HUES64 (cell line): ENCODE data around the gene GDPD1.

Source experiments
- H3K27ac ChIP-seq: 2 replicates; pipeline ENCODE4 v1.7.0; 2013; ENCODE audit warnings: low read depth, low read length, inconsistent platforms
- H3K27me3 ChIP-seq: 2 replicates; pipeline ENCODE4 v1.6.1; 2013; ENCODE audit warnings: mild to moderate bottlenecking, low read length; ENCODE audit not compliant: insufficient read depth
- H3K36me3 ChIP-seq: 2 replicates; pipeline ENCODE4 v1.6.1; 2013; ENCODE audit warnings: mild to moderate bottlenecking, low read length; ENCODE audit not compliant: insufficient read depth
- H3K4me1 ChIP-seq: 2 replicates; pipeline ENCODE4 v1.6.1; 2013; ENCODE audit warnings: mild to moderate bottlenecking, low read length, moderate library complexity; ENCODE audit not compliant: insufficient read depth
- H3K4me3 ChIP-seq: 2 replicates; pipeline ENCODE4 v1.5.1; 2013; ENCODE audit warnings: mild to moderate bottlenecking, low read length, moderate library complexity
- H3K9ac ChIP-seq: 2 replicates; pipeline ENCODE4 v1.6.1; 2013; ENCODE audit warnings: mild to moderate bottlenecking, low read depth, low read length
- H3K9me3 ChIP-seq: 2 replicates; pipeline ENCODE4 v1.6.1; 2013; ENCODE audit warnings: low read depth, low read length; ENCODE audit not compliant: insufficient read depth
- WGBS: fragments of 150-250, 120-280 bp; methylation state at CpG from one replicate; pipeline ENCODE4 v1.1.7; 2013; ENCODE audit warnings: missing lambda C conversion rate; 5-methylcytosine and 5-hydroxymethylcytosine counted together

Gene GDPD1

DNA sequence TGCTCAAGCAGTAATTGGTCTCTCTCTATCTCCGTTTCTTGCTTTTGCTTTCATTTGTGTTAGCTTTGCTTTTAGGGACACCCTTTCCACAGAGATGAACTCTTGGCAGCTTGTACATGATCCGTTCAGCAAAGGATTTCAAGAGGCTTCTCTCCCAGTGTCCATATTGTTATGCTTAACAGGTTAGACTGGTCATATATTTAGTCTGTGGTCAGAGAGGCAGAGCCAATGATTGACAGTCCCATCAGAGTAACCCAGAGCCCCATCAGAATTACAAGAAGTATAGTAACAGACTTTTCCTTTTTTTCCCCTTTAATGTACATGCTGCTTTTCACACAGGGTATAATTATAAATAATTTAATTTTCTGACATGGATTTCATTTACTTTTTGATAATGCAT lies 34.4 kb downstream of the GDPD1 start:
- no peaks in the 10 kb centered on the region for H3K4me1 ChIP-seq
- H3K4me3 ChIP-seq, result no peak overlapping the region
- no peaks in the 10 kb centered on the region; the same call in 1 of the 2 replicates for H3K36me3 ChIP-seq
- 89% methylated on average over 2 of the region's 2 CpGs for WGBS
- no peak overlapping the region for H3K27ac ChIP-seq
- H3K9me3 ChIP-seq, result no peaks in the 10 kb centered on the region
- no peak overlapping the region for H3K9ac ChIP-seq
- no peaks in the 10 kb centered on the region for H3K27me3 ChIP-seq

DNA sequence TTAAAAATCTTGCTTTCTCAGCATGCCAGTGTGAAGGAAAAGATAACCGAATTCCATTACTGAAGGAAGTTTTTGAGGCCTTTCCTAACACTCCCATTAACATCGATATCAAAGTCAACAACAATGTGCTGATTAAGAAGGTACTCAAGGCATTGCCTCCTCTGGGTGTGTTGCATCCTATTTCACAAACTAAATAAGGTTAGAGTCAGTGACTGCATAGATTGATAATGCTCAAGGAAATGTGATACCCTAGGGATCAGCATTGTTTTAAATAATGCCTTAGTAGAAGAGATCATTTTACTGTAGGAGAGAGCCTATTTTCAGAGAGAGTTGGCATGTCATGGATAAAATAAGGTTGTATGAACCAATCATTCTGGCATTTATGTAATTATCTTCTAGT lies 36.8 kb downstream of the GDPD1 start:
- WGBS, result 92% methylated on average over 2 of the region's 2 CpGs
- H3K4me1 ChIP-seq, result no peaks in the 10 kb centered on the region
- H3K27me3 ChIP-seq, result no peaks in the 10 kb centered on the region
- no peaks in the 10 kb centered on the region for H3K36me3 ChIP-seq
- H3K27ac ChIP-seq, result no peak overlapping the region
- no peaks in the 10 kb centered on the region for H3K9me3 ChIP-seq
- no peak overlapping the region for H3K9ac ChIP-seq
- no peak overlapping the region for H3K4me3 ChIP-seq

DNA sequence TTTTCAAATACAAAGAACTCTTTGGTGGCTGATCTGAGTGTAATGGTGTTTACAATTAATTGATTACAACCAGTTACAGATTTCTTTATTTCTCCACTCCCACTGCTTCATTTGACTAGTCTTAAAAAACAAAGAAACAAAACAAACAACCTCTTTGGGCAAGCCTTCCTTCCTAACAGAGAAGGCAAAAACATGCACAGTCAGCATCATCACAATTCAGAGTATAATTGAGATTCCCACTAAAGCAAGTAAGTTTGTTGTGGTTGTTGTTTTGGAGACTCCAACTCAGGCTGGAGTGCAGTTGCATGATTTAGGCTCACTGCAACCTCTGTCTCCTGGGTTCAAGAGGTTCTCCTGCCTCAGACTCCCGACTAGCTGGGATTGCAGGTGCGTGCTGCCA lies 40.4 kb downstream of the GDPD1 start:
- Histone ChIP-seq H3K27me3 (no peaks in the 10 kb centered on the region), H3K27ac (no peak overlapping the region), H3K4me1 (no peaks in the 10 kb centered on the region), H3K9me3 (no peaks in the 10 kb centered on the region), H3K36me3 (no peaks in the 10 kb centered on the region), H3K4me3 (no peak overlapping the region), H3K9ac (no peak overlapping the region)
- 91% methylated on average over 2 of the region's 2 CpGs for WGBS

DNA sequence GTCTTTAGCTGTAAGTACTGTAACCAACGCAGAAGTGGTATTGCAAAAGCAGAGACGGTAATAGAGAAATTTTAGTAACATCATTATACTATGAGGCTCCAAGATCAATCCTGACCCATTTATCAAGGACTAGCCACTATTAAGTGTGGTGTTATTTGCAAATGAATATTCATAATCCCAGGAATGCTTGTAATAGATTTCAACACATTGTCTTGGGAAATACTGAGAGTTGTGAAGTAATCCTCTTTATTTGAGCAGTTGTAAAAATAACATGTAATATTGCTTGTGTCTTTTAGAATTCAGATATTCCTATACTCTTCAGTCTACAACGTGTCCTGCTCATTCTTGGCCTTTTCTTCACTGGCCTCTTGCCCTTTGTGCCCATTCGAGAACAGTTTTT lies 46.4 kb downstream of the GDPD1 start:
- H3K4me3 ChIP-seq, result no peak overlapping the region
- no peaks in the 10 kb centered on the region for H3K4me1 ChIP-seq
- H3K27ac ChIP-seq, result no peak overlapping the region
- H3K9ac ChIP-seq, result no peak overlapping the region
- 0 out of 2 replicates have a peak, but pooled peaks cover 3% of the 10 kb centered on the region for H3K36me3 ChIP-seq
- WGBS, result 93% methylated on average over 3 of the region's 4 CpGs
- H3K27me3 ChIP-seq, result no peaks in the 10 kb centered on the region
- no peaks in the 10 kb centered on the region for H3K9me3 ChIP-seq

DNA sequence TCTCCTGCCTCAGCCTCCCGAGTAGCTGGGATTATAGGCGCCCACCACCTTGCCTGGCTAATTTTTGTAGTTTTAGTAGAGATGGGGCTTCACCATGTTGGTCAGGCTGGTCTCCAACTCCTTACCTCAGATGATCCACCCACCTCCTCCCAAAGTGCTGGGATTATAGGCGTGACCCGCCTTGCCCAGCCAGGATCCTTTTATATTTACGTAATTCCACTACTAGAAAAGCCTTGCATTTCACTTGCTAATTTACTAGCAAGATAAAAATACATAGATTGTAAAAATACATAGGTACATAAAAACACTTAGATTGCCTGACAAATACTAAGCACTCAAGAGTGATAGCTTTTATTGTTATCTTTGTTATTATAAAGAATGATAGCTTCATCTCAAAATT lies 47.5 kb downstream of the GDPD1 start:
- H3K4me1 ChIP-seq, result no peaks in the 10 kb centered on the region
- H3K36me3 ChIP-seq, result peaks cover 10% of the 10 kb centered on the region
- no peak overlapping the region for H3K4me3 ChIP-seq
- H3K9ac ChIP-seq, result no peak overlapping the region
- no peaks in the 10 kb centered on the region for H3K27me3 ChIP-seq
- no peak overlapping the region for H3K27ac ChIP-seq
- no peaks in the 10 kb centered on the region for H3K9me3 ChIP-seq
- 93% methylated on average over 5 of the region's 5 CpGs for WGBS

DNA sequence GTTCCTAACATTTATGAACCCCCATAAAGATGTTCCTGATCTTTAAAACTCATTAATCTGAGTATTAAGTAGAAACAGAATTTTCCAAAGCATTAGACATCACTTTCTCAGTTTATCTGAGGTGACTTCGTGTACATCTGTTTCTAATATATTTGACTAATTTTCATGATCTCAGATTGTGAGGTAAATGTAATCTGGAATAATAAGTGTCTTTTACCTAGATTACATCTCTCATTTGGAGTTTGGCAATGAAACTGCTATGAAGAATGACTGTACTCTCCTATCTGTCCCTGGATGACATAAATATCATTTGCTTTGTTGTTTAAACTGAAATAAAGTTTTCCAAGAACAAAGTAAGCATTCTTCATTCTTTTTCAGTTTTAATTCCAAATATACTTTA lies 55.3 kb downstream of the GDPD1 start:
- no peak overlapping the region for H3K27ac ChIP-seq
- H3K4me1 ChIP-seq, result no peaks in the 10 kb centered on the region
- H3K27me3 ChIP-seq, result no peaks in the 10 kb centered on the region
- no peak overlapping the region for H3K9ac ChIP-seq
- no CpG with 5 or more reads among the region's 1 CpG for WGBS
- no peak overlapping the region for H3K4me3 ChIP-seq
- no peaks in the 10 kb centered on the region for H3K9me3 ChIP-seq
- H3K36me3 ChIP-seq, result peaks cover 7% of the 10 kb centered on the region

DNA sequence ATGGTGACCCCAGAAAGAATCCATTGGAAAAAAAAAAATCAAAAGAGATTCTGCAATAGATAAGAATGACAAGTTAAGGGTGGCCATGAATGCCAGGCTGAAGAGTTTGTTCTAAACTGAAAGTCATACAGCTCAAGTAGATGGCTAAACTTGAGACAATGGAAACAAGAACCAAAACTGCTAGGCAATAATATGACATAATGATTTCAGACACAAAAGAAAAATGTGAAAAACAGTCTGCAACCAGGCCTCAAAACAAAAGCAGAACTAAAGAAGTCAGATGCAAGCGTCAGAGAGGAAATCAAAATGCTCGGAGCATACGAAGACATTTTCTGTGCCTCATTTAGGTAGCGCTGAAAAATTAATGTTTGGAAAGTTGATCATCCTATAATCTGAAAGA lies 56.7 kb downstream of the GDPD1 start:
- H3K27ac ChIP-seq, result no peak overlapping the region
- no peaks in the 10 kb centered on the region for H3K27me3 ChIP-seq
- H3K36me3 ChIP-seq, result peaks cover 4% of the 10 kb centered on the region
- H3K4me1 ChIP-seq, result no peaks in the 10 kb centered on the region
- H3K4me3 ChIP-seq, result no peak overlapping the region
- no peak overlapping the region for H3K9ac ChIP-seq
- H3K9me3 ChIP-seq, result no peaks in the 10 kb centered on the region
- 90% methylated on average over 4 of the region's 4 CpGs for WGBS

DNA sequence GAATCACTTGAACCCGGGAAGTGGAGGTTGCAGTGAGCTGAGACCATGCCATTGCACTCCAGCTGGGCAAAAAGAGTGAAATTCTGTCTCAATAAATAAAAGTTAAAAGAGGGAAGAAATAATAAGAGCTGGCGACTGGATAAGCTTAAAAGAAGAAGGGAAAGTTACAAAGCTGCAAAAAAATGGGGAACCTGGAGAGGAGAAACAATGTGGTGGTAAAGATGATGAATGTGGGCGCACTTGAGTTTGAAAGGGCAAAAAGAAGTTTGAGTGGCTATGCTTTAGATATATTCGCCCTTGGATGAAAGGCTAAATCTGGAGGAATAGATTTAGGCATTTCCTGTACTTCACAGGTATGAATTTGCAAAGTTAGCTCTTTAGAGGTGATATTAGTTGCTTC lies 58.1 kb downstream of the GDPD1 start:
- WGBS, result 92% methylated on average over 4 of the region's 4 CpGs
- Histone ChIP-seq H3K4me1 (no peaks in the 10 kb centered on the region), H3K27ac (no peak overlapping the region)

DNA sequence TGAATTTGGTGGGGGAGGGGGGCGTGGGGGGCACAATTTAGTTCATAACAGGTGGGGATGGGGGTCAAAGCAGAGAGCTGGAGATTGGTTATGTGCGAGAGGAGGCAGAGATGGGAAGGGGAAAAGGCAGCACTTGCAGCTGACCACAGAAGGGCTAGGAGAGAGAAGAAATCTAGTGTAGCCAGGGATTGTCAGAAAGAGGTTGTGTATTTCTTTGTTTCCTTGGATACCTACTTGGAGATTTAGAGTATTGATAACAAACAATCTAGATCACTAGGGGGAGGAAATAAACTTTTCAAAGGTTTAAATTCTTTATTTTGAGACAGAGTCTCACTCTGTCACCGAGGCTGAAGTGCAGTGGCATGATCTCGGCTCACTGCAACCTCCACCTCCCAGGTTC lies 64.0 kb downstream of the GDPD1 start:
- H3K4me1 ChIP-seq, result no peaks in the 10 kb centered on the region
- no peaks in the 10 kb centered on the region for H3K9me3 ChIP-seq
- H3K27ac ChIP-seq, result no peak overlapping the region
- no peaks in the 10 kb centered on the region; the same call in 1 of the 2 replicates for H3K27me3 ChIP-seq
- no peak overlapping the region for H3K9ac ChIP-seq
- no peak overlapping the region for H3K4me3 ChIP-seq
- WGBS, result 71% methylated on average over 4 of the region's 4 CpGs
- no peaks in the 10 kb centered on the region for H3K36me3 ChIP-seq

More for the DNA sequence above, 58.1 kb downstream of the GDPD1 start:
- Histone ChIP-seq H3K27me3 (no peaks in the 10 kb centered on the region), H3K9ac (no peak overlapping the region), H3K36me3 (no peaks in the 10 kb centered on the region), H3K9me3 (no peaks in the 10 kb centered on the region), H3K4me3 (no peak overlapping the region)

DNA sequence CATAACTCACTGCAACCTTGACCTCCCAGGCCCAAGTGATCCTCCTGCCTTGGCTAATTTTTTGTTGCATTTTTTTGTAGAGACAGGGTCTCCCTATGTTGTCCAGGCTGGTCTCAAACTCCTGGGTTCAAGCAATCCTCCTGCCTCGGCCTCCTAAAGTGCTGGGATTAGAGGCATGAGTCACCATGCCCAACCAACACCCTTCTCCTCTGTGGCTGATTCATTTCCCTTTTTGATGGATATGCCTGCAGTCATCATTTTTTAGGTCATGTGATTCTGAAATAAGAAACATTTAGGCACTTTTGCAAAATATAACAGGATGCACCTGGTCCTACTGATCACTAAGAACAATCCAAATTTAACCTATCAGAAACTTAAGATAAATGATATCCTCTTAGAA lies 67.1 kb downstream of the GDPD1 start:
- WGBS, result 90% methylated on average over 1 of the region's 1 CpG
- no peaks in the 10 kb centered on the region for H3K9me3 ChIP-seq
- peaks cover 15% of the 10 kb centered on the region; the same call in 1 of the 2 replicates for H3K4me1 ChIP-seq
- no peak overlapping the region for H3K9ac ChIP-seq
- H3K4me3 ChIP-seq, result no peak overlapping the region
- peaks cover 4% of the 10 kb centered on the region for H3K27me3 ChIP-seq
- H3K36me3 ChIP-seq, result no peaks in the 10 kb centered on the region
- H3K27ac ChIP-seq, result no peak overlapping the region

DNA sequence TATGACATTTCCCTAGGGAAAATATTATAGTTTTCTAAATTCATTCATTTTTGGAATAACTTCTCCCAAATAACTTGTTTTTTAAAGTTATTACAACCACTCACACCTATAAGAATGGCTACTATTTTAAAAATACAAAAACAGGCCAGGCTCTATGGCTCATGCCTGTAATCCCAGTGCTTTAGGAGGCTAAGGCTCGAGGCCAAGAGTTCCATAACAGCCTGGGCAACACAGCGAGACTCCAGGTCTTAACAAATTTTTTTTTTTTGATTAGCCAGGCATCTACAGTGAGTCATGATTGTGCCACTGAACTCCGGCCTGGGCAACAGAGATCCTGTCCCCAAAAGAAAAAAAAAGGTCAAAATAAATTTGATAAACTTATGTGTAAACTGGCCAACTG lies 67.6 kb downstream of the GDPD1 start:
- peaks cover 4% of the 10 kb centered on the region for H3K27me3 ChIP-seq
- H3K9me3 ChIP-seq, result no peaks in the 10 kb centered on the region
- no peak overlapping the region for H3K27ac ChIP-seq
- no peak overlapping the region for H3K9ac ChIP-seq
- no peak overlapping the region for H3K4me3 ChIP-seq
- H3K36me3 ChIP-seq, result no peaks in the 10 kb centered on the region
- peaks cover 15% of the 10 kb centered on the region; the same call in 1 of the 2 replicates for H3K4me1 ChIP-seq
- WGBS, result 97% methylated on average over 3 of the region's 3 CpGs

DNA sequence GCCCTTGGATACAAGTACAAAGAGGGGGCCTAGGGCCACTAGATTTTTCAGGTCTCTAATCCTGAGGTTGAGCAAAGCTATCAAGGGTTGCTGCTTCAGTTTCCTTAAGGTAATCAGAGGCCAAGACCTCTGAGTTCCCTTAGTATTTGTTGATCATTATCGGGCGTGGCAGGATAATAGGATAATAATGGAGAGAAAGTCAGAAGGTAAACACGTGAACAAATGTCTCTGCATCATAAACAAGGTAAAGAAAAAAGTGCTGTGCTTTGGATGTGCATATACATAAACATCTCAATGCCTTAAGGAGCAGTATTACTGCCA lies 69.6 kb downstream of the GDPD1 start:
- H3K36me3 ChIP-seq, result no peaks in the 10 kb centered on the region
- peaks cover 4% of the 10 kb centered on the region for H3K27me3 ChIP-seq
- no peaks in the 10 kb centered on the region for H3K9me3 ChIP-seq
- H3K27ac ChIP-seq, result no peak overlapping the region; the same call in 1 of the 2 replicates
- peaks cover 15% of the 10 kb centered on the region; the same call in 1 of the 2 replicates for H3K4me1 ChIP-seq
- H3K9ac ChIP-seq, result no peak overlapping the region
- peak overlapping the region; percentile 26; the same call in 1 of the 2 replicates for H3K4me3 ChIP-seq
- 35% methylated on average over 3 of the region's 3 CpGs for WGBS
